Measurements from ENCODE around the gene PPM1E.

GRCh38 chr17:58811290-58811689 is 55.6 kb downstream of the PPM1E start:
- TF ChIP-seq CTCF (IDR thresholded peaks at IDR 0.05) = no peak
- no peak for TF ChIP-seq POLR2A (IDR thresholded peaks at IDR 0.05)

Measured in body of pancreas (tissue), 4 donors.